ENCODE measurements around the gene GALNT18.

DNA sequence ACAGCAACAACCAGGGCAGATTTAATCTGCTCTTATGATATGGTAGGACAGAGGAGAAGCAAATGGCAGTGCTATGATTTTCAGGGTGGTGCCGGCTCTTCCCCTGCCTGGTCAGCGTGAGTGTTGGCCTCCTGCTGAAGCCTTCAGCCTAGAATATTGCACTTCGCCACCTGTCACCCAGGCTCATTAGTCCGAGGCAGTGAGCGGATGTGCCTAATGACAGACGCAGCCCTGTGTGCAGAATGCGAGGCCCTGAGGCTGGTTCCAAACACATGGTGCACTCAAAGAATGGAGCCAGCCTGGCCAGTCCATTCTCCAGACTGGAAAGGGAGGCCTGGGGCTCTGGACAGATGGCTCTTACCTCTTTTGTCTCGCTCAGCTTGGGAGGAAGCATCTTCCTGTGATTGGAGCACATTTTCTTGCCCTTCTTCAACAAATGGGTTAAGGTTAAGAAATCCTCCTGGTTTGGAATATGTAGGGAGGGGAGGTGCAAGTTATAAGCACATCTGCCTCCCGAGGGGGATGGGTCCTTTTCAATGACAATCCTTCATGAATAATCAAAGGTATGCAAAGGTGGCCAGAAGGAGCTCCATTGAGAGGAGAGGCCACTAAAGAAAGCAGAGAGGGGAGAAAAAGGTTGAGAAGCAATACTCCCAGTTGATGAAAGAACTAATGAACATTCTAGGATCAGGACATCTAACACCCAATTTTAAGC lies 39.7 kb upstream of the GALNT18 start:
- TF ChIP-seq, protein P1, sequence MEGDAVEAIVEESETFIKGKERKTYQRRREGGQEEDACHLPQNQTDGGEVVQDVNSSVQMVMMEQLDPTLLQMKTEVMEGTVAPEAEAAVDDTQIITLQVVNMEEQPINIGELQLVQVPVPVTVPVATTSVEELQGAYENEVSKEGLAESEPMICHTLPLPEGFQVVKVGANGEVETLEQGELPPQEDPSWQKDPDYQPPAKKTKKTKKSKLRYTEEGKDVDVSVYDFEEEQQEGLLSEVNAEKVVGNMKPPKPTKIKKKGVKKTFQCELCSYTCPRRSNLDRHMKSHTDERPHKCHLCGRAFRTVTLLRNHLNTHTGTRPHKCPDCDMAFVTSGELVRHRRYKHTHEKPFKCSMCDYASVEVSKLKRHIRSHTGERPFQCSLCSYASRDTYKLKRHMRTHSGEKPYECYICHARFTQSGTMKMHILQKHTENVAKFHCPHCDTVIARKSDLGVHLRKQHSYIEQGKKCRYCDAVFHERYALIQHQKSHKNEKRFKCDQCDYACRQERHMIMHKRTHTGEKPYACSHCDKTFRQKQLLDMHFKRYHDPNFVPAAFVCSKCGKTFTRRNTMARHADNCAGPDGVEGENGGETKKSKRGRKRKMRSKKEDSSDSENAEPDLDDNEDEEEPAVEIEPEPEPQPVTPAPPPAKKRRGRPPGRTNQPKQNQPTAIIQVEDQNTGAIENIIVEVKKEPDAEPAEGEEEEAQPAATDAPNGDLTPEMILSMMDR (conservative IDR thresholded peaks at IDR 0.05) = no peak
- no peak for TF ChIP-seq ZFX (IDR thresholded peaks at IDR 0.05)
